PC-3 (cell line): Measurements from ENCODE around the gene SDK2. TPM values are rescaled to one million over a fixed set of nuclear protein-coding genes. Genes with fewer than 3 reads are reported as not detected.
A peak's percentile ranks its signal among the peaks of the same experiment; 100 is the strongest.

Experiments used
- ATAC-seq: fragments of 200-7000 bp; cut with Tn5 transposase; 2 replicates; pipeline ENCODE4 v1.9.1; 2020; ENCODE audit warnings: mild to moderate bottlenecking, moderate library complexity
- BruUV-seq: library from RNA; stranded (reverse); fragments of 400-500 nt; replicated peaks from 2 replicates; lab custom pipeline; 2021; lab: Mats Ljungman, UMichigan
- CTCF ChIA-PET: fragments of 300-600 bp; sonication (Branson Sonifier 250); formaldehyde crosslinking; loops from one replicate; lab custom pipeline; 2022; ENCODE audit warnings: antibody characterized with exemption; lab: Charles Lee
- POLR2A ChIA-PET: fragments of 300-600 bp; sonication (Branson Sonifier 250); formaldehyde crosslinking; loops from one replicate; lab custom pipeline; 2022; ENCODE audit warnings: antibody characterized with exemption; ENCODE audit not compliant: unreplicated experiment; lab: Charles Lee
- DNase-seq: peaks from one replicate; pipeline ENCODE4 v3.0.0-alpha.2; 2015
- H2AFZ ChIP-seq: fragments of 300-600 bp; sonication (generic); 2 replicates; pipeline ENCODE4 v1.6.0; 2016; ENCODE audit warnings: antibody characterized with exemption, low read length
- H3F3A ChIP-seq: fragments of 300-600 bp; sonication (generic); one replicate; pipeline ENCODE4 v1.6.0; 2017; ENCODE audit warnings: antibody characterized with exemption, low read length, control low read depth, mild to moderate bottlenecking; ENCODE audit not compliant: unreplicated experiment
- H3K27ac ChIP-seq: fragments of 300-600 bp; sonication (generic); 2 replicates; pipeline ENCODE4 v1.5.1; 2016; ENCODE audit warnings: mild to moderate bottlenecking, low read length
- H3K27me3 ChIP-seq: fragments of 300-600 bp; sonication (generic); 2 replicates; pipeline ENCODE4 v1.6.1; 2016; ENCODE audit warnings: low read length, mixed read lengths
- H3K36me3 ChIP-seq: fragments of 300-600 bp; sonication (generic); 2 replicates; pipeline ENCODE4 v1.6.1; 2016; ENCODE audit warnings: low read depth, mixed run types, low read length, mixed read lengths
- H3K4me1 ChIP-seq: fragments of 300-600 bp; sonication (generic); 2 replicates; pipeline ENCODE4 v1.5.1; 2016; ENCODE audit warnings: low read length; ENCODE audit not compliant: insufficient read depth
- H3K4me2 ChIP-seq: fragments of 300-600 bp; sonication (generic); 2 replicates; pipeline ENCODE4 v1.6.0; 2016; ENCODE audit warnings: low read length
- H3K4me3 ChIP-seq: fragments of 300-600 bp; sonication (generic); 2 replicates; pipeline ENCODE4 v1.5.1; 2016; ENCODE audit warnings: mild to moderate bottlenecking, low read length, mixed read lengths
- H3K79me2 ChIP-seq: fragments of 300-600 bp; sonication (generic); 2 replicates; pipeline ENCODE4 v1.6.1; 2017; ENCODE audit warnings: low read length, mixed read lengths
- H3K9ac ChIP-seq: fragments of 300-600 bp; sonication (generic); 2 replicates; pipeline ENCODE4 v1.6.0; 2016; ENCODE audit warnings: mild to moderate bottlenecking, low read length
- H3K9me2 ChIP-seq: fragments of 300-600 bp; sonication (generic); replicated peaks from 2 replicates; pipeline ENCODE4 v1.6.1; 2016; ENCODE audit warnings: mixed run types, low read length, mixed read lengths
- H3K9me3 ChIP-seq: fragments of 300-600 bp; sonication (generic); 2 replicates; pipeline ENCODE4 v1.6.1; 2016; ENCODE audit warnings: low read length, mixed read lengths
- H4K20me1 ChIP-seq: fragments of 300-600 bp; sonication (generic); 2 replicates; pipeline ENCODE4 v1.6.1; 2016; ENCODE audit warnings: low read length, mixed read lengths
- EZH2 ChIP-seq: fragments of 300-600 bp; sonication (generic); IDR thresholded peaks from one replicate; pipeline ENCODE4 v1.6.1; 2017; ENCODE audit warnings: antibody characterized with exemption, mild to moderate bottlenecking, low read length; ENCODE audit not compliant: unreplicated experiment
- EZH2phosphoT487 ChIP-seq: fragments of 300-600 bp; sonication (generic); IDR thresholded peaks from 2 replicates; pipeline ENCODE4 v1.6.1; 2018; ENCODE audit warnings: mild to moderate bottlenecking, antibody characterized with exemption, low read length, borderline replicate concordance
- intact Hi-C: fragments of 100-400 bp; cut with micrococcal nuclease; formaldehyde crosslinking; loops from 2 replicates; pipeline ENCODE4 v1.9.0; 2023
- total RNA-seq: library from RNA; depleted of rRNA; stranded (reverse); fragments of >200 nt; gene quantifications from 2 replicates; pipeline ENCODE4 v1.2.3, GENCODE V29; 2014
- TF ChIP-seq, protein P1 (sequence below): fragments of 300-600 bp; sonication (generic); conservative IDR thresholded peaks from 2 replicates; pipeline ENCODE4 v1.5.1; 2017; ENCODE audit warnings: antibody characterized with exemption, low read depth, mild to moderate bottlenecking, low read length

The SDK2 gene
- total RNA-seq, 1 experiment from 2014 or later = 0.07 TPM

DNA sequence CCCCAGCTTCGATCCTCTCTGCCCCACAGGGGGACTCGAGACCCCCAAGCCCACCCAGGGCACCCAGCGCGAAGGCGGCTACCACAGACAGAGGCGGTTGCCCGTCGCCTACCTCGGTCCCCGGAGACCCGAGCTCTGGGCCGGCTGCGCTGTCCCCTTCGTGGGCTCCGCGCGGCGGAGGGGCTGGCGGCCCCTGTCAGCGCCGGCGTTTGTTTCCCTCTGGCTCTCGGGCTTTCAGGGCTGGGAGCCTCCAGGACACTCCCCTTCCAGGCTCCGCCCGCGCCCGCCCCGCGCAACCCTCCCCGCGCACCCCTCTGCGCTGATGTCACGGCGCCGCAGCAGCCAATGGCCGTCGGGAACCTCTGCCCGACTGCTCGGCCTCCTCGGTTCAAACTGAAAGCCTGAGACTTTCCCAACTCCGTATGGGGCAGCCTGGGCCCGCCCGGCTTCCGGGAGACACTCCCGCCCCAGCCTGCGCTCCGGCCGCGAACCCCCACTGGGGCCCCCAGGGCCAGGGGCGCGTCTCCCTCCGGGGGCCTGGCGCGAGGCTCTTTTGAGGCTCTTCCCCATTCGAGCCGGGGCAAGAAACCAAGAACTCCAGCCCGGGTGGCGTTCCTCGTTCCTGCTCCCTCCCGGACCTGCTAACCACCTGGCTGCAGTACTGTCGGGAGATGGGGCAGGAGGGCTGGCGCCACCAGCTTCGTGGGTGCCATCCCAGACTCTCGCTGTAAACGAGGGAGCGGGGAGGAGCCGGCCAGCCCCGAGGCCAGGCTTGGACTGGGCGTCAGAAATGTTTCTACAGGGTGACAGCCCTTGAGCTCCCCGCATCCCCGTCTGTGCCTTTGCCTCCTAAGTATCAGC is 332.2 kb downstream of the SDK2 start, which contains the start of gene CDC42EP4:
TSS of gene CDC42EP4 (minus strand) at position 221 of the 861 bp plus-strand sequence. CDS start 25,501 bp downstream, outside the sequence.
- CTCF ChIA-PET = interaction anchor here (1.1 to 1.4 kb wide), 2 partner anchors 20 to 58 kb away, joined by 3 to 13 read pairs; no protein-coding TSS in a partner anchor
- POLR2A ChIA-PET = interaction anchor here (0.6 to 1.8 kb wide), 2 partner anchors 20 to 484 kb away, joined by 3 to 15 read pairs; no protein-coding TSS in a partner anchor
- no TSS peak for BruUV-seq

DNA sequence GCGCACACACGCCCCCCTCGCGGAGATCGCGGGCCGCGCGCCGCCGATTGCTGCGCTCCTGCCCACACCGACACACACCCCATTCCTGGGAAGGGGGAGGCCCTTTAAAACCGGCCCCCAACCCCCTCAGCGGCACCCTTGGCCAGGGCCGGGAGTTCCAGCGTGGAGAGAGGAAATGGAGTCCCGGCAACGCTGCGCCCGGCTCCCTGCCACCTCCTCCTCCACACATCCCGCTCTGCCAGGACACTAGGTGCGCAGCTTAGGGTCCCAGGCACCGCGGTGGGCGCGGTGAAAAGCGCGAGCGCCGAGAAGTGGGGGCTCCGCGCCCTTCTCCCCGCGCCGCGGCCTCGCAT is 332.8 kb downstream of the SDK2 start:
- ATAC-seq (peak; percentile 23), DNase-seq (no peak)
- Histone ChIP-seq H3K4me3 (peak overlapping the region; percentile 94), H3K9me3 (no peaks in the 10 kb centered on the region), H3K27me3 (no peaks in the 10 kb centered on the region), H3K79me2 (peaks cover 54% of the 10 kb centered on the region), H3F3A (no peaks in the 10 kb centered on the region), H2AFZ (peak overlapping the region; percentile 68), H3K4me1 (peaks cover 41% of the 10 kb centered on the region), H3K36me3 (0 out of 2 replicates have a peak, but pooled peaks cover 7% of the 10 kb centered on the region), H3K9ac (peak overlapping the region; percentile 86), H3K27ac (peak overlapping the region; percentile 76), H3K9me2 (no peaks in the 10 kb centered on the region), H4K20me1 (peaks cover 12% of the 10 kb centered on the region), H3K4me2 (peak overlapping the region; percentile 100)
- TF ChIP-seq EZH2phosphoT487 = no peak
- TF ChIP-seq EZH2 = no peak
- TF ChIP-seq, protein P1, sequence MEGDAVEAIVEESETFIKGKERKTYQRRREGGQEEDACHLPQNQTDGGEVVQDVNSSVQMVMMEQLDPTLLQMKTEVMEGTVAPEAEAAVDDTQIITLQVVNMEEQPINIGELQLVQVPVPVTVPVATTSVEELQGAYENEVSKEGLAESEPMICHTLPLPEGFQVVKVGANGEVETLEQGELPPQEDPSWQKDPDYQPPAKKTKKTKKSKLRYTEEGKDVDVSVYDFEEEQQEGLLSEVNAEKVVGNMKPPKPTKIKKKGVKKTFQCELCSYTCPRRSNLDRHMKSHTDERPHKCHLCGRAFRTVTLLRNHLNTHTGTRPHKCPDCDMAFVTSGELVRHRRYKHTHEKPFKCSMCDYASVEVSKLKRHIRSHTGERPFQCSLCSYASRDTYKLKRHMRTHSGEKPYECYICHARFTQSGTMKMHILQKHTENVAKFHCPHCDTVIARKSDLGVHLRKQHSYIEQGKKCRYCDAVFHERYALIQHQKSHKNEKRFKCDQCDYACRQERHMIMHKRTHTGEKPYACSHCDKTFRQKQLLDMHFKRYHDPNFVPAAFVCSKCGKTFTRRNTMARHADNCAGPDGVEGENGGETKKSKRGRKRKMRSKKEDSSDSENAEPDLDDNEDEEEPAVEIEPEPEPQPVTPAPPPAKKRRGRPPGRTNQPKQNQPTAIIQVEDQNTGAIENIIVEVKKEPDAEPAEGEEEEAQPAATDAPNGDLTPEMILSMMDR = no peak
- TSS peak; percentile 74 for BruUV-seq
- intact Hi-C loops = loop anchor here (1.0 to 10.0 kb wide), 3 partner anchors 79 to 727 kb away; partner anchors contain the start of gene COG1
- CTCF ChIA-PET = interaction anchor here (0.8 to 1.6 kb wide), 4 partner anchors 20 to 81 kb away, joined by 5 to 13 read pairs (median 10); no protein-coding TSS in a partner anchor
- POLR2A ChIA-PET = interaction anchor here (0.6 to 1.8 kb wide), 3 partner anchors 20 to 971 kb away, joined by 3 to 15 read pairs (median 11); no protein-coding TSS in a partner anchor

More for the DNA sequence above, 332.2 kb downstream of the SDK2 start, which contains the start of gene CDC42EP4:
- no peaks in the 10 kb centered on the region for H3F3A ChIP-seq
- H2AFZ ChIP-seq = peak within 1 kb of the TSS; percentile 89
- H4K20me1 ChIP-seq = peaks cover 12% of the 10 kb centered on the region
- peak within 1 kb of the TSS; percentile 94 for H3K4me3 ChIP-seq
- TF ChIP-seq, protein P1 = no peak
- TF ChIP-seq EZH2 (no peak), EZH2phosphoT487 (no peak)
- ATAC-seq (peak; percentile 81), DNase-seq (peak; percentile 98)
- intact Hi-C loops = loop anchor here (1.0 to 10.0 kb wide), 5 partner anchors 20 to 727 kb away; partner anchors contain the start of gene COG1
- H3K27ac ChIP-seq = peak within 1 kb of the TSS; percentile 82
- peak within 1 kb of the TSS; percentile 100 for H3K4me2 ChIP-seq
- no peaks in the 10 kb centered on the region for H3K27me3 ChIP-seq
- H3K36me3 ChIP-seq = 0 out of 2 replicates have a peak, but pooled peaks cover under 1% of the 10 kb centered on the region
- H3K9me2 ChIP-seq = no peaks in the 10 kb centered on the region
- H3K9me3 ChIP-seq = no peaks in the 10 kb centered on the region
- peak within 1 kb of the TSS; percentile 86 for H3K9ac ChIP-seq
- peaks cover 48% of the 10 kb centered on the region for H3K79me2 ChIP-seq
- H3K4me1 ChIP-seq = peaks cover 35% of the 10 kb centered on the region
